Parathyroid adenoma (tissue), 2 donors: ENCODE results near the gene KCTD20.

Experiments
- H2AFZ ChIP-seq: fragments of 300-600 bp; sonication (generic); one replicate; pipeline ENCODE4 v1.7.0; 2017; ENCODE audit warnings: antibody characterized with exemption, mild to moderate bottlenecking
- H3K27ac ChIP-seq: fragments of 300-600 bp; sonication (generic); one replicate; pipeline ENCODE4 v1.7.0; 2017
- H3K27me3 ChIP-seq: fragments of 300-600 bp; sonication (generic); one replicate; pipeline ENCODE4 v1.7.0; 2017; ENCODE audit warnings: low read length; ENCODE audit not compliant: control insufficient read depth, insufficient read depth
- H3K36me3 ChIP-seq: fragments of 300-600 bp; sonication (generic); one replicate; pipeline ENCODE4 v1.7.0; 2017; ENCODE audit warnings: low read length; ENCODE audit not compliant: control insufficient read depth, insufficient read depth
- H3K4me1 ChIP-seq: fragments of 300-600 bp; sonication (generic); one replicate; pipeline ENCODE4 v1.7.0; 2017; ENCODE audit warnings: control low read depth
- H3K4me2 ChIP-seq: fragments of 300-600 bp; sonication (generic); one replicate; pipeline ENCODE4 v1.7.0; 2017; ENCODE audit warnings: low read length
- H3K4me3 ChIP-seq: fragments of 300-600 bp; sonication (generic); one replicate; pipeline ENCODE4 v1.7.0; 2017; ENCODE audit warnings: low read depth, low read length
- H3K79me2 ChIP-seq: fragments of 300-600 bp; sonication (generic); one replicate; pipeline ENCODE4 v1.7.0; 2017; ENCODE audit warnings: control low read depth
- H3K9ac ChIP-seq: fragments of 300-600 bp; sonication (generic); one replicate; pipeline ENCODE4 v1.7.0; 2017; ENCODE audit warnings: mild to moderate bottlenecking
- H3K9me3 ChIP-seq: fragments of 300-600 bp; sonication (generic); one replicate; pipeline ENCODE4 v1.7.0; 2017; ENCODE audit warnings: low read length; ENCODE audit not compliant: control insufficient read depth
- TF ChIP-seq, protein P1 (sequence below): fragments of 300-600 bp; sonication (generic); IDR thresholded peaks from one replicate; pipeline ENCODE4 v1.7.0; 2017; ENCODE audit warnings: antibody characterized with exemption, mild to moderate bottlenecking
- donor health status: primary hyperparathyroidism.

Gene KCTD20

GRCh38 chr6:36422714-36423100 is 20.1 kb upstream of the KCTD20 start:
- Histone ChIP-seq H3K27ac (peak overlapping the region; percentile 82), H3K4me2 (peak overlapping the region; percentile 99), H3K9me3 (no peaks in the 10 kb centered on the region), H3K4me1 (no peaks in the 10 kb centered on the region), H3K79me2 (no peaks in the 10 kb centered on the region), H3K36me3 (no peaks in the 10 kb centered on the region), H3K4me3 (peak overlapping the region; percentile 84), H2AFZ (peak overlapping the region; percentile 74), H3K9ac (no peak overlapping the region), H3K27me3 (no peaks in the 10 kb centered on the region)
- TF ChIP-seq, protein P1, sequence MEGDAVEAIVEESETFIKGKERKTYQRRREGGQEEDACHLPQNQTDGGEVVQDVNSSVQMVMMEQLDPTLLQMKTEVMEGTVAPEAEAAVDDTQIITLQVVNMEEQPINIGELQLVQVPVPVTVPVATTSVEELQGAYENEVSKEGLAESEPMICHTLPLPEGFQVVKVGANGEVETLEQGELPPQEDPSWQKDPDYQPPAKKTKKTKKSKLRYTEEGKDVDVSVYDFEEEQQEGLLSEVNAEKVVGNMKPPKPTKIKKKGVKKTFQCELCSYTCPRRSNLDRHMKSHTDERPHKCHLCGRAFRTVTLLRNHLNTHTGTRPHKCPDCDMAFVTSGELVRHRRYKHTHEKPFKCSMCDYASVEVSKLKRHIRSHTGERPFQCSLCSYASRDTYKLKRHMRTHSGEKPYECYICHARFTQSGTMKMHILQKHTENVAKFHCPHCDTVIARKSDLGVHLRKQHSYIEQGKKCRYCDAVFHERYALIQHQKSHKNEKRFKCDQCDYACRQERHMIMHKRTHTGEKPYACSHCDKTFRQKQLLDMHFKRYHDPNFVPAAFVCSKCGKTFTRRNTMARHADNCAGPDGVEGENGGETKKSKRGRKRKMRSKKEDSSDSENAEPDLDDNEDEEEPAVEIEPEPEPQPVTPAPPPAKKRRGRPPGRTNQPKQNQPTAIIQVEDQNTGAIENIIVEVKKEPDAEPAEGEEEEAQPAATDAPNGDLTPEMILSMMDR, result no peak

DNA sequence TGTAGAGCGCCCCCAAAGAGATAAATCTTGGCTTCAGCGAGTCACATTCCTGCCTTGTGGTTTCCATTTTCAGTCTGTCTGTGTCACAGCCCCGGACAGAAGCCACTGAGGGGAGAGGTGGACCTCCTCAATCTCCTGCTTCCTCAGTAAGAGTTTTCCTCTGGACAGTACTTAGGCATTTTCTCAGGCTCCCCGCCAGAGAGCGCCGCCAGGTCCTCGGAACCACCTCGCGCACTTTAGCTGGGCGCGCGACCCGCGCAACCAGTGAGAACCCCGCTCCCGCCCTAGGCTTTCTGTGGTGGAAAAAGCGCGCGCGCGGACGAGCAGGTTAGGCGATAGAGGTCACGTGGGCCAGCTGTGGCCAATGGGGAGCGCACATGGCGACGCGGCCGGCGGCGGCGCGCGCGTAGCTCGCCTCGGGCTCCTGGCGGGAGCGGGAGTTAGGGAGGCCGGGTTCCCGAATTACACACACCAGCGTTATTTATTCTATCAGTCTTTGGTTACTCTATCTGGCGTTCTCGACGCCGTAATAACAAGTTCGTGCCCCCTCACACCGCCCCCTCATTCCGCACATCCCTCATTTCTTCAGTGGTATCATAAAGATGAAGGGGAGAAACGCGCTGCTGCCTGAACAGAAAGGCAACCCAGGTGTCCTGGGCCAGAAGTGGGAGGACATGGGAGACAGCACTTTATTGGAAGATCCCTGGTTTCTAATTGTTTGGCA is 19.5 kb upstream of the KCTD20 start:
- Histone ChIP-seq H3K27ac (peak overlapping the region; percentile 82), H3K9me3 (no peaks in the 10 kb centered on the region), H3K9ac (peak overlapping the region; percentile 40), H3K4me1 (no peaks in the 10 kb centered on the region), H3K79me2 (no peaks in the 10 kb centered on the region), H3K27me3 (no peaks in the 10 kb centered on the region), H3K4me3 (peak overlapping the region; percentile 84), H3K4me2 (peak overlapping the region; percentile 99), H3K36me3 (no peaks in the 10 kb centered on the region), H2AFZ (peak overlapping the region; percentile 99)
- TF ChIP-seq, protein P1, result peak; percentile 82

GRCh38 chr6:36426622-36427021 is 16.2 kb upstream of the KCTD20 start:
- H2AFZ ChIP-seq, result no peak overlapping the region
- H3K4me1 ChIP-seq, result no peaks in the 10 kb centered on the region
- TF ChIP-seq, protein P1, result no peak
- H3K79me2 ChIP-seq, result no peaks in the 10 kb centered on the region
- no peak overlapping the region for H3K9ac ChIP-seq
- no peak overlapping the region for H3K4me2 ChIP-seq
- H3K27ac ChIP-seq, result no peak overlapping the region
- no peaks in the 10 kb centered on the region for H3K27me3 ChIP-seq
- H3K9me3 ChIP-seq, result no peaks in the 10 kb centered on the region
- no peaks in the 10 kb centered on the region for H3K36me3 ChIP-seq
- H3K4me3 ChIP-seq, result no peak overlapping the region

DNA sequence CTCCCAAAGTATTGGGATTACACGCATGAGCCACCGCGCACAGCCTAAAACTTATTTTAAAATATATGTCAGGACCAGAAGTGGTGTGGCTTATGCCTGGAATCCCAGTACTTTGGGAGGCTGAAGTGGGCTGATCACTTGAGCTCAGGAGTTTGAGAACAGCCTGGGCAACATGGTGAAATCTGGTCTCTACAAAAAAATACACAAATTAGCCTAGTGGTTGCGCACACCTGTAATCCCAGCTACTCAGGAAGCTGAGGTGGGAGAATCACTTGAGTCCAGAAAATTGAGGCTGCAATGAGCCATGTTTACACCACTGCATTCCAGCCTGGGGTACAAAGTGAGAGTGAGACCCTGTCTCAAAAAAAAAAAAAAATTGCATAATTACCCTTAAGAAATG is 13.9 kb upstream of the KCTD20 start:
- Histone ChIP-seq H3K4me3 (no peak overlapping the region), H3K9me3 (no peaks in the 10 kb centered on the region), H3K27ac (no peak overlapping the region), H3K9ac (no peak overlapping the region), H3K4me2 (no peak overlapping the region), H3K4me1 (no peaks in the 10 kb centered on the region), H3K36me3 (no peaks in the 10 kb centered on the region), H2AFZ (no peak overlapping the region), H3K27me3 (no peaks in the 10 kb centered on the region), H3K79me2 (no peaks in the 10 kb centered on the region)
- TF ChIP-seq, protein P1, result no peak

GRCh38 chr6:36430351-36430750 is 12.4 kb upstream of the KCTD20 start:
- no peak overlapping the region for H3K4me2 ChIP-seq
- no peaks in the 10 kb centered on the region for H3K9me3 ChIP-seq

More at GRCh38 chr6:36430351-36430750, 12.4 kb upstream of the KCTD20 start:
- Histone ChIP-seq H3K27ac (no peak overlapping the region), H3K79me2 (no peaks in the 10 kb centered on the region), H3K27me3 (no peaks in the 10 kb centered on the region), H3K4me1 (no peaks in the 10 kb centered on the region), H3K9ac (no peak overlapping the region), H3K4me3 (no peak overlapping the region), H2AFZ (no peak overlapping the region), H3K36me3 (no peaks in the 10 kb centered on the region)
- TF ChIP-seq, protein P1, result no peak
